ENCODE measurements around the gene ARMC6. TPM values are rescaled to one million over a fixed set of nuclear protein-coding genes. Genes with fewer than 3 reads are reported as not detected.

The ARMC6 gene
- total RNA-seq, 6 experiments from 2014 or later, result 19.3 to 64.8 (median 41.4) TPM

GRCh38 chr19:19087676-19088075, 54.3 kb downstream of the ARMC6 start:
- intact Hi-C loops (cut with DNase I), result no loop called here
- no peak overlapping the region for H3K4me3 ChIP-seq
- peak in 1 of 4 donors; percentile 15 for ATAC-seq
- WGBS (ENCODE audit: insufficient coverage, low coverage, low lambda C conversion rate, missing lambda C conversion rate), result 67% methylated on average over 1 of the region's 2 CpGs
- H3K36me3 ChIP-seq, result no peaks in the 10 kb centered on the region
- H3K4me1 ChIP-seq, result no peaks in the 10 kb centered on the region
- no peaks in the 10 kb centered on the region for H3K9me3 ChIP-seq
- H3K27me3 ChIP-seq, result no peaks in the 10 kb centered on the region
- no peak overlapping the region for H3K27ac ChIP-seq
- DNase-seq, result no peak
- no peak for TF ChIP-seq POLR2A (IDR thresholded peaks at IDR 0.05)

GRCh38 chr19:19094513-19094912, 61.1 kb downstream of the ARMC6 start:
- H3K27ac ChIP-seq, result peak overlapping the region in 2 of 3 donors; percentile 91 to 98
- no peaks in the 10 kb centered on the region for H3K9me3 ChIP-seq
- DNase-seq (no peak), ATAC-seq (no peak)
- WGBS (ENCODE audit: insufficient coverage, low coverage, low lambda C conversion rate, missing lambda C conversion rate), result 73% methylated on average over 7 of the region's 7 CpGs
- intact Hi-C loops (cut with DNase I), result no loop called here
- peaks cover 0 to 41% (median 21%) of the 10 kb centered on the region in 4 donors for H3K4me1 ChIP-seq
- H3K4me3 ChIP-seq, result no peak overlapping the region
- H3K27me3 ChIP-seq, result no peaks in the 10 kb centered on the region
- TF ChIP-seq POLR2A (IDR thresholded peaks at IDR 0.05) (no peak), CTCF (IDR thresholded peaks at IDR 0.05) (no peak)
- peaks cover 0 to 5% (median 0%) of the 10 kb centered on the region in 4 donors for H3K36me3 ChIP-seq

- H3K4me3 ChIP-seq, result peak overlapping the region in 2 of 3 donors; percentile 42 to 58
- intact Hi-C loops (cut with DNase I), result no loop called here
Measured at GRCh38 chr19:19095691-19096090, 62.3 kb downstream of the ARMC6 start.

GRCh38 chr19:19096641-19097627, 63.5 kb downstream of the ARMC6 start:
- 49% methylated on average over 12 of the region's 24 CpGs for WGBS (ENCODE audit: insufficient coverage, low coverage, low lambda C conversion rate, missing lambda C conversion rate)

More at GRCh38 chr19:19095691-19096090, 62.3 kb downstream of the ARMC6 start:
- H3K27ac ChIP-seq, result peak overlapping the region; percentile 85 to 98 (median 91)
- TF ChIP-seq POLR2A (IDR thresholded peaks at IDR 0.05) (peak; percentile 40), CTCF (IDR thresholded peaks at IDR 0.05) (no peak)
- no peaks in the 10 kb centered on the region for H3K9me3 ChIP-seq
- H3K36me3 ChIP-seq, result peaks cover 0 to 5% (median 0%) of the 10 kb centered on the region in 4 donors
- no peaks in the 10 kb centered on the region for H3K27me3 ChIP-seq
- peak; percentile 3 to 44 (median 13) for ATAC-seq
- 41% methylated on average over 7 of the region's 11 CpGs for WGBS (ENCODE audit: insufficient coverage, low coverage, low lambda C conversion rate, missing lambda C conversion rate)
- peaks cover 0 to 53% (median 27%) of the 10 kb centered on the region in 4 donors for H3K4me1 ChIP-seq
- DNase-seq, result peak in 1 of 3 donors; percentile 72

More at GRCh38 chr19:19096641-19097627, 63.5 kb downstream of the ARMC6 start:
- intact Hi-C loops (cut with DNase I), result no loop called here
- Histone ChIP-seq H3K4me3 (peak overlapping the region in 2 of 3 donors; percentile 42 to 58), H3K27ac (peak overlapping the region; percentile 85 to 98 (median 91)), H3K27me3 (no peaks in the 10 kb centered on the region), H3K36me3 (peaks cover 0 to 5% (median 0%) of the 10 kb centered on the region in 4 donors), H3K4me1 (peaks cover 0 to 64% (median 31%) of the 10 kb centered on the region in 4 donors), H3K9me3 (no peaks in the 10 kb centered on the region)
- peak; percentile 52 to 65 (median 57) for ATAC-seq
- DNase-seq, result peak; percentile 87 to 96 (median 95)
- TF ChIP-seq POLR2A (IDR thresholded peaks at IDR 0.05) (peak; percentile 41), CTCF (IDR thresholded peaks at IDR 0.05) (no peak)
